ENCODE results near the gene WWP2. TPM values are rescaled to one million over a fixed set of nuclear protein-coding genes. Genes with fewer than 3 reads are reported as not detected.

WWP2 gene
- total RNA-seq, 1 experiment from 2014 or later = 47.5 TPM

GRCh38 chr16:69831212-69832123, 69.3 kb downstream of the WWP2 start:
- peaks cover 31% of the 10 kb centered on the region for H3K4me1 Mint-ChIP-seq (ENCODE audit: low read depth, unreplicated experiment)
- no peaks in the 10 kb centered on the region for H3K27me3 Mint-ChIP-seq (ENCODE audit: unreplicated experiment)
- intact Hi-C loops (cut with micrococcal nuclease; ENCODE audit: unreplicated experiment) = loop anchor here (2.0 kb wide), 1 partner anchor 17 kb away; no protein-coding TSS in a partner anchor
- peak overlapping the region; percentile 8 for H3K27ac Mint-ChIP-seq (ENCODE audit: unreplicated experiment)
- no TSS peak for BruUV-seq (replicated peaks)
- H3K9me3 Mint-ChIP-seq (ENCODE audit: low read depth, unreplicated experiment) = no peaks in the 10 kb centered on the region
- CTCF ChIA-PET = interaction anchor here (0.7 kb wide), 1 partner anchor 10 kb away, joined by 7 read pairs; no protein-coding TSS in a partner anchor
- H3K4me3 Mint-ChIP-seq (ENCODE audit: low read depth, unreplicated experiment) = no peak overlapping the region
- TF ChIP-seq CTCF (IDR thresholded peaks at IDR 0.05; ENCODE audit: unreplicated experiment) = no peak
- no peak for DNase-seq
- no peaks in the 10 kb centered on the region for H3K36me3 Mint-ChIP-seq (ENCODE audit: insufficient read depth, unreplicated experiment)

GRCh38 chr16:69833357-69834282, 71.5 kb downstream of the WWP2 start:
- intact Hi-C loops (cut with micrococcal nuclease; ENCODE audit: unreplicated experiment) = no loop called here
- Mint-ChIP-seq H3K27me3 (ENCODE audit: unreplicated experiment) (no peaks in the 10 kb centered on the region), H3K27ac (ENCODE audit: unreplicated experiment) (peak overlapping the region; percentile 13), H3K4me1 (ENCODE audit: low read depth, unreplicated experiment) (peaks cover 31% of the 10 kb centered on the region), H3K9me3 (ENCODE audit: low read depth, unreplicated experiment) (no peaks in the 10 kb centered on the region), H3K4me3 (ENCODE audit: low read depth, unreplicated experiment) (no peak overlapping the region), H3K36me3 (ENCODE audit: insufficient read depth, unreplicated experiment) (no peaks in the 10 kb centered on the region)
- DNase-seq = no peak
- BruUV-seq (replicated peaks) = no TSS peak
- no peak for TF ChIP-seq CTCF (IDR thresholded peaks at IDR 0.05; ENCODE audit: unreplicated experiment)
- CTCF ChIA-PET = interaction anchor here (0.5 kb wide), 1 partner anchor 12 kb away, joined by 6 read pairs; no protein-coding TSS in a partner anchor

- no peak for TF ChIP-seq CTCF (IDR thresholded peaks at IDR 0.05; ENCODE audit: unreplicated experiment)
- Mint-ChIP-seq H3K9me3 (ENCODE audit: low read depth, unreplicated experiment) (no peaks in the 10 kb centered on the region), H3K4me3 (ENCODE audit: low read depth, unreplicated experiment) (no peak overlapping the region), H3K4me1 (ENCODE audit: low read depth, unreplicated experiment) (peaks cover 30% of the 10 kb centered on the region), H3K36me3 (ENCODE audit: insufficient read depth, unreplicated experiment) (no peaks in the 10 kb centered on the region), H3K27me3 (ENCODE audit: unreplicated experiment) (no peaks in the 10 kb centered on the region), H3K27ac (ENCODE audit: unreplicated experiment) (no peak overlapping the region)
- intact Hi-C loops (cut with micrococcal nuclease; ENCODE audit: unreplicated experiment) = no loop called here
- no TSS peak for BruUV-seq (replicated peaks)
- CTCF ChIA-PET = no interaction called here
- DNase-seq = no peak
Observed at GRCh38 chr16:69834807-69835466, 72.8 kb downstream of the WWP2 start.

- BruUV-seq (replicated peaks) = no TSS peak
- H3K36me3 Mint-ChIP-seq (ENCODE audit: insufficient read depth, unreplicated experiment) = no peaks in the 10 kb centered on the region
- intact Hi-C loops (cut with micrococcal nuclease; ENCODE audit: unreplicated experiment) = no loop called here
- H3K9me3 Mint-ChIP-seq (ENCODE audit: low read depth, unreplicated experiment) = no peaks in the 10 kb centered on the region
- no peak for DNase-seq
- H3K4me1 Mint-ChIP-seq (ENCODE audit: low read depth, unreplicated experiment) = peaks cover 18% of the 10 kb centered on the region
- no peak for TF ChIP-seq CTCF (IDR thresholded peaks at IDR 0.05; ENCODE audit: unreplicated experiment)
- H3K27ac Mint-ChIP-seq (ENCODE audit: unreplicated experiment) = no peak overlapping the region
- CTCF ChIA-PET = no interaction called here
- no peaks in the 10 kb centered on the region for H3K27me3 Mint-ChIP-seq (ENCODE audit: unreplicated experiment)
- H3K4me3 Mint-ChIP-seq (ENCODE audit: low read depth, unreplicated experiment) = no peak overlapping the region
Observed at GRCh38 chr16:69836257-69836656, 74.1 kb downstream of the WWP2 start.

All from Calu3 (cell line).